NB4 (cell line): ENCODE measurements around the gene PCDHGA1.

Experiments
- DNase-seq: peaks from one replicate; pipeline ENCODE4 v3.0.0; 2010; ENCODE audit warnings: low read depth
- H3K4me3 ChIP-seq: one replicate; pipeline ENCODE4 v1.5.1; 2011; ENCODE audit warnings: mild to moderate bottlenecking, low read depth, low read length, moderate library complexity
- CTCF ChIP-seq: IDR thresholded peaks from one replicate; pipeline ENCODE4 v1.5.1; 2012; ENCODE audit warnings: low read depth, low read length
- MAX ChIP-seq: IDR thresholded peaks from 2 replicates; pipeline ENCODE4 v1.6.1; 2011; ENCODE audit warnings: low read depth, low read length
- MYC ChIP-seq: IDR thresholded peaks from 2 replicates; pipeline ENCODE4 v1.6.1; 2011; ENCODE audit warnings: low read depth, low read length
- POLR2A ChIP-seq: IDR thresholded peaks from 2 replicates; pipeline ENCODE4 v1.6.1; 2011; ENCODE audit warnings: mild to moderate bottlenecking; ENCODE audit not compliant: insufficient read length; ENCODE audit errors: extremely low read depth

PCDHGA1 gene

DNA sequence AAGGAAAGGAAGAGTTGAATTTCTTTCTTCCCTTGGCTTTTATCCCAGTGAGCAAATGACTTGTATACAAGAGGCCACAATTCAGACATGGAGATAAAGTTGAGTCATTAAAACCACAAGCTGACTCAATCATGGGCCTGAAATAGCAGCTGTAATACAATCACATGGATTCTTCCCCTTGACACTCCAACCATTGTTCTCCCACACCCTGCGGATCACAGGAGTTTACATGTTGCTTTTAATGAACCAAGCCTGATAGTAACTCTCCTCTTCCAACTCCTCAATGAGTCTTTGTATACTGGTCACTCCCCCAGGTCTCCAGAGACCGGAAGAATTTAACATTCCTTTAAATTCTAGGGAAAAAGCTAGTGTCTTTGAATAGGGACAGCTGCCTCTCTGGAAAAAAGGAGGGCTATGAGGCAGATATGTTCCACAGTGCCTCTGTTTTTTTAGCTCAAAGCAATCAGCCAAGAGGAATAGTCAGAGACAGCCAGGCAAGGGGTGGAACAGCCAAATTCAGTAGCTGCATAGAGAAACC, 191.0 kb downstream of the PCDHGA1 start:
- DNase-seq, result peak; percentile 88
- TF ChIP-seq CTCF (no peak), MYC (peak; percentile 55; the same call in 1 of the 2 replicates), POLR2A (no peak), MAX (peak; percentile 74)
- H3K4me3 ChIP-seq, result no peak overlapping the region

- no peak for DNase-seq
- H3K4me3 ChIP-seq, result no peak overlapping the region
- TF ChIP-seq MAX (no peak), POLR2A (no peak), MYC (no peak), CTCF (no peak)
These were observed 192.0 kb downstream of the PCDHGA1 start for GRCh38 chr5:141522301-141522700.

- DNase-seq, result no peak
- TF ChIP-seq CTCF, result no peak
- TF ChIP-seq MYC, result no peak
- TF ChIP-seq POLR2A, result no peak
- TF ChIP-seq MAX, result no peak
- H3K4me3 ChIP-seq, result no peak overlapping the region
These were observed 193.7 kb downstream of the PCDHGA1 start for GRCh38 chr5:141523991-141524390.

GRCh38 chr5:141524604-141525597, 194.6 kb downstream of the PCDHGA1 start:
- no peak overlapping the region for H3K4me3 ChIP-seq
- TF ChIP-seq CTCF (peak; percentile 94), POLR2A (no peak), MAX (peak; percentile 45; the same call in 1 of the 2 replicates)
- DNase-seq, result peak; percentile 75

DNA sequence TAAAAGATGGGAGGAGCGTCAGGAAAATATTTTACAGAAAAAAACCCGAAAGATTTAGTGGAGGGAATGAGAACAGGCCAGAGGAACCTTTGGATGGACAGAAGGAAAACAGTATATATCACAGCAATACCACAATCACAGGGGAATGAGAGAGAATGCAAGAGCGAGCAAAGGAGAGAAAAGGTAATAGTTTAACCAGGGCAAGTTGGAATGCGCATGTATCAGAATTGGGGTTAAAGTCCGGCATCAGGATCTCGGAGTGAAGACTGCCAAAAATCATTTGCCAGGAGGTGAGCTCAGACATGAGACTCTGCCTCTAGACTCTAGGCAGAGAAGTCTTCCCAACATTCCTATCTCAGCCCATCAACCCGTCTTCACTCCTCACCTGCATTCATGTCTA, 195.3 kb downstream of the PCDHGA1 start:
- H3K4me3 ChIP-seq, result no peak overlapping the region
- DNase-seq, result no peak
- TF ChIP-seq MYC (no peak), POLR2A (no peak), MAX (no peak), CTCF (no peak)
